Duodenal mucosa (tissue), 2 donors: ENCODE measurements around the gene PARVB.

Source experiments
- H3K27ac ChIP-seq: one replicate; pipeline ENCODE4 v1.7.0; 2013; ENCODE audit warnings: low read depth, low read length
- H3K27me3 ChIP-seq, 2 donors: one replicate each; pipeline ENCODE4 v1.7.0; 2013; ENCODE audit warnings: low read length in 2 of 2, control low read depth in 1 of 2; ENCODE audit not compliant: insufficient read depth in 2 of 2, control insufficient read depth in 1 of 2
- H3K36me3 ChIP-seq, 2 donors: one replicate each; pipeline ENCODE4 v1.7.0; 2013; ENCODE audit warnings: low read length in 2 of 2, control low read depth in 1 of 2; ENCODE audit not compliant: insufficient read depth in 2 of 2, control insufficient read depth in 1 of 2
- H3K4me1 ChIP-seq, 2 donors: one replicate each; pipeline ENCODE4 v1.7.0; 2013; ENCODE audit warnings: low read length in 2 of 2, control low read depth in 1 of 2; ENCODE audit not compliant: insufficient read depth in 2 of 2, control insufficient read depth in 1 of 2
- H3K4me3 ChIP-seq, 2 donors: one replicate each; pipeline ENCODE4 v1.7.0; 2013; ENCODE audit warnings: low read length in 2 of 2, low read depth in 1 of 2
- H3K9ac ChIP-seq, 2 donors: one replicate each; pipeline ENCODE4 v1.7.0; 2013; ENCODE audit warnings: low read length in 2 of 2, low read depth in 1 of 2
- H3K9me3 ChIP-seq, 2 donors: one replicate each; pipeline ENCODE4 v1.7.0; 2013; ENCODE audit warnings: low read length in 2 of 2, control low read depth in 1 of 2; ENCODE audit not compliant: control insufficient read depth in 1 of 2

The PARVB gene

GRCh38 chr22:44207173-44207980 is 183.3 kb downstream of the PARVB start:
- Histone ChIP-seq H3K36me3 (no peaks in the 10 kb centered on the region), H3K27me3 (no peaks in the 10 kb centered on the region), H3K9me3 (peaks cover 0 to 6% of the 10 kb centered on the region in 2 donors), H3K27ac (no peak overlapping the region), H3K4me1 (peaks cover 0 to 2% of the 10 kb centered on the region in 2 donors), H3K9ac (no peak overlapping the region), H3K4me3 (no peak overlapping the region)

- Histone ChIP-seq H3K27ac (no peak overlapping the region), H3K9ac (no peak overlapping the region), H3K27me3 (no peaks in the 10 kb centered on the region), H3K4me1 (peaks cover 0 to 3% of the 10 kb centered on the region in 2 donors), H3K9me3 (peaks cover 0 to 6% of the 10 kb centered on the region in 2 donors), H3K36me3 (no peaks in the 10 kb centered on the region), H3K4me3 (no peak overlapping the region)
Observed at GRCh38 chr22:44207981-44208317, 183.8 kb downstream of the PARVB start.

- H3K9ac ChIP-seq: no peak overlapping the region
- H3K9me3 ChIP-seq: peaks cover 0 to 6% of the 10 kb centered on the region in 2 donors
- H3K4me3 ChIP-seq: no peak overlapping the region
- no peaks in the 10 kb centered on the region for H3K27me3 ChIP-seq
- no peak overlapping the region for H3K27ac ChIP-seq
- no peaks in the 10 kb centered on the region for H3K36me3 ChIP-seq
- H3K4me1 ChIP-seq: peaks cover 0 to 3% of the 10 kb centered on the region in 2 donors
Observed at GRCh38 chr22:44209343-44209742, 185.2 kb downstream of the PARVB start.

- H3K9ac ChIP-seq: no peak overlapping the region
- H3K36me3 ChIP-seq: no peaks in the 10 kb centered on the region
- no peak overlapping the region for H3K4me3 ChIP-seq
- H3K27me3 ChIP-seq: no peaks in the 10 kb centered on the region
- no peak overlapping the region for H3K27ac ChIP-seq
- H3K4me1 ChIP-seq: peaks cover 0 to 3% of the 10 kb centered on the region in 2 donors
- H3K9me3 ChIP-seq: peaks cover 0 to 6% of the 10 kb centered on the region in 2 donors
Observed at GRCh38 chr22:44210722-44211121, 186.6 kb downstream of the PARVB start.

- Histone ChIP-seq H3K27ac (no peak overlapping the region), H3K27me3 (no peaks in the 10 kb centered on the region), H3K9me3 (peaks cover 0 to 6% of the 10 kb centered on the region in 2 donors), H3K9ac (no peak overlapping the region), H3K36me3 (no peaks in the 10 kb centered on the region), H3K4me3 (no peak overlapping the region), H3K4me1 (peaks cover 0 to 3% of the 10 kb centered on the region in 2 donors)
Observed at GRCh38 chr22:44211256-44211945, 187.3 kb downstream of the PARVB start.

- Histone ChIP-seq H3K27ac (no peak overlapping the region), H3K4me3 (no peak overlapping the region), H3K36me3 (no peaks in the 10 kb centered on the region), H3K9ac (no peak overlapping the region), H3K27me3 (no peaks in the 10 kb centered on the region), H3K4me1 (peaks cover 0 to 3% of the 10 kb centered on the region in 2 donors), H3K9me3 (peaks cover 0 to 6% of the 10 kb centered on the region in 2 donors)
Observed at GRCh38 chr22:44211946-44212930, 188.1 kb downstream of the PARVB start.

GRCh38 chr22:44212936-44213335 is 188.8 kb downstream of the PARVB start:
- H3K4me1 ChIP-seq: peaks cover 0 to 3% of the 10 kb centered on the region in 2 donors
- H3K36me3 ChIP-seq: no peaks in the 10 kb centered on the region
- no peak overlapping the region for H3K9ac ChIP-seq
- H3K27ac ChIP-seq: no peak overlapping the region
- no peaks in the 10 kb centered on the region for H3K27me3 ChIP-seq
- peaks cover 0 to 6% of the 10 kb centered on the region in 2 donors for H3K9me3 ChIP-seq
- no peak overlapping the region for H3K4me3 ChIP-seq

GRCh38 chr22:44213489-44214043 is 189.5 kb downstream of the PARVB start:
- H3K4me3 ChIP-seq: no peak overlapping the region

GRCh38 chr22:44214187-44214586 is 190.1 kb downstream of the PARVB start:
- Histone ChIP-seq H3K4me3 (no peak overlapping the region), H3K4me1 (peaks cover 0 to 3% of the 10 kb centered on the region in 2 donors), H3K27me3 (no peaks in the 10 kb centered on the region), H3K9me3 (peaks cover 0 to 5% of the 10 kb centered on the region in 2 donors), H3K27ac (no peak overlapping the region), H3K9ac (no peak overlapping the region), H3K36me3 (no peaks in the 10 kb centered on the region)

More at GRCh38 chr22:44213489-44214043, 189.5 kb downstream of the PARVB start:
- no peaks in the 10 kb centered on the region for H3K27me3 ChIP-seq
- H3K27ac ChIP-seq: no peak overlapping the region
- H3K9ac ChIP-seq: no peak overlapping the region
- H3K4me1 ChIP-seq: peaks cover 0 to 3% of the 10 kb centered on the region in 2 donors
- no peaks in the 10 kb centered on the region for H3K36me3 ChIP-seq
- peaks cover 0 to 6% of the 10 kb centered on the region in 2 donors for H3K9me3 ChIP-seq
